A673 (cell line): Measurements from ENCODE around the gene BSPH1. TPM values are rescaled to one million over a fixed set of nuclear protein-coding genes. Genes with fewer than 3 reads are reported as not detected.

ENCODE experiments used
- BruUV-seq: library from RNA; stranded (reverse); fragments of 400-500 nt; replicated peaks from 2 replicates; lab custom pipeline; 2021; lab: Mats Ljungman, UMichigan
- CTCF ChIA-PET: fragments of 300-600 bp; sonication (Branson Sonifier 250); formaldehyde crosslinking; loops from one replicate; lab custom pipeline; 2022; ENCODE audit warnings: antibody characterized with exemption; lab: Charles Lee
- POLR2A ChIA-PET: fragments of 300-600 bp; sonication (Branson Sonifier 250); formaldehyde crosslinking; loops from one replicate; lab custom pipeline; 2022; ENCODE audit warnings: antibody characterized with exemption; ENCODE audit not compliant: low non-redundant PET; lab: Charles Lee
- DNase-seq: peaks from one replicate; pipeline ENCODE4 v3.0.0-alpha.2; 2015; ENCODE audit warnings: low spot score
- H3K27ac ChIP-seq: fragments of 200-600 bp; sonication (generic); 2 replicates; pipeline ENCODE4 v1.5.1; 2016; ENCODE audit warnings: mixed run types, low read depth, mild to moderate bottlenecking, mixed read lengths, antibody characterized with exemption, low read length; ENCODE audit not compliant: poor library complexity, severe bottlenecking
- H3K27me3 ChIP-seq: fragments of 200-600 bp; sonication (generic); replicated peaks from 2 replicates; pipeline ENCODE4 v1.6.1; 2017; ENCODE audit warnings: mixed run types, low read depth, mild to moderate bottlenecking, mixed read lengths, antibody characterized with exemption, low read length; ENCODE audit not compliant: insufficient read depth, poor library complexity
- H3K36me3 ChIP-seq: fragments of 200-600 bp; sonication (generic); 2 replicates; pipeline ENCODE4 v1.6.1; 2016; ENCODE audit warnings: mixed run types, mild to moderate bottlenecking, mixed read lengths, antibody characterized with exemption, low read length; ENCODE audit not compliant: insufficient read depth, poor library complexity, severe bottlenecking
- H3K4me1 ChIP-seq: fragments of 200-600 bp; sonication (generic); 2 replicates; pipeline ENCODE4 v1.6.1; 2017; ENCODE audit warnings: mixed run types, mild to moderate bottlenecking, mixed read lengths, antibody characterized with exemption, low read length; ENCODE audit not compliant: insufficient read depth, poor library complexity, severe bottlenecking
- H3K4me3 ChIP-seq: fragments of 200-600 bp; sonication (generic); 2 replicates; pipeline ENCODE4 v1.5.1; 2016; ENCODE audit warnings: low read depth, mixed run types, mild to moderate bottlenecking, mixed read lengths, low read length; ENCODE audit not compliant: poor library complexity, severe bottlenecking
- H3K9me3 ChIP-seq: fragments of 200-600 bp; sonication (generic); 2 replicates; pipeline ENCODE4 v1.6.1; 2016; ENCODE audit warnings: mixed run types, low read depth, mild to moderate bottlenecking, mixed read lengths, antibody characterized with exemption, low read length; ENCODE audit not compliant: poor library complexity, severe bottlenecking
- CTCF ChIP-seq: fragments of 300-800, 200-600 bp; sonication (generic); conservative IDR thresholded peaks from 2 replicates; pipeline ENCODE4 v1.5.1; 2017; ENCODE audit warnings: low read depth, mild to moderate bottlenecking, antibody characterized with exemption, low read length, moderate library complexity, mixed read lengths
- EZH2 ChIP-seq: fragments of 200-600 bp; sonication (generic); IDR thresholded peaks from 2 replicates; pipeline ENCODE4 v1.6.1; 2017; ENCODE audit warnings: borderline replicate concordance, low read depth, mild to moderate bottlenecking, mixed read lengths, antibody characterized with exemption, low read length; ENCODE audit not compliant: poor library complexity, severe bottlenecking
- intact Hi-C: fragments of 100-400 bp; cut with micrococcal nuclease; formaldehyde crosslinking; loops from one replicate; pipeline ENCODE4 v1.10.0; 2022; ENCODE audit not compliant: unreplicated experiment
- total RNA-seq: library from RNA; stranded (reverse); gene quantifications from 2 replicates; pipeline ENCODE4 v1.2.3, GENCODE V29; 2021

BSPH1 gene
- total RNA-seq, 1 experiment from 2014 or later, result not detected

GRCh38 chr19:48010932-48011758 lies 19.2 kb upstream of the BSPH1 start:
- no peak for TF ChIP-seq CTCF
- no peak for TF ChIP-seq EZH2
- CTCF ChIA-PET, result no interaction called here
- intact Hi-C loops, result no loop called here

GRCh38 chr19:48006762-48007161 lies 14.8 kb upstream of the BSPH1 start:
- Histone ChIP-seq H3K27ac (no peak overlapping the region), H3K9me3 (no peaks in the 10 kb centered on the region), H3K4me1 (no peaks in the 10 kb centered on the region), H3K4me3 (no peak overlapping the region), H3K36me3 (no peaks in the 10 kb centered on the region), H3K27me3 (no peaks in the 10 kb centered on the region)
- TF ChIP-seq CTCF, result peak; percentile 45
- TF ChIP-seq EZH2, result no peak
- no TSS peak for BruUV-seq
- ChIA-PET POLR2A (no interaction called here), CTCF (no interaction called here)
- peak; percentile 19 for DNase-seq
- intact Hi-C loops, result no loop called here

More at GRCh38 chr19:48010932-48011758, 19.2 kb upstream of the BSPH1 start:
- POLR2A ChIA-PET, result no interaction called here
- Histone ChIP-seq H3K27ac (no peak overlapping the region), H3K9me3 (no peaks in the 10 kb centered on the region), H3K36me3 (no peaks in the 10 kb centered on the region), H3K27me3 (no peaks in the 10 kb centered on the region), H3K4me1 (no peaks in the 10 kb centered on the region), H3K4me3 (no peak overlapping the region)
- BruUV-seq, result no TSS peak
- DNase-seq, result no peak

- no peaks in the 10 kb centered on the region for H3K36me3 ChIP-seq
- H3K9me3 ChIP-seq, result no peaks in the 10 kb centered on the region
- intact Hi-C loops, result no loop called here
- BruUV-seq, result no TSS peak
- ChIA-PET CTCF (no interaction called here), POLR2A (no interaction called here)
- no peak overlapping the region for H3K27ac ChIP-seq
- no peak for TF ChIP-seq EZH2
- TF ChIP-seq CTCF, result no peak
- DNase-seq, result no peak
- H3K27me3 ChIP-seq, result no peaks in the 10 kb centered on the region
- H3K4me3 ChIP-seq, result no peak overlapping the region
- H3K4me1 ChIP-seq, result no peaks in the 10 kb centered on the region
Observed at GRCh38 chr19:48004236-48004635, 12.3 kb upstream of the BSPH1 start.
